Spleen (tissue), 7 donors: ENCODE results near the gene PRRT1B.

Source experiments
- CTCF ChIP-seq, 11 experiments: fragments of 200-600 bp in 7 of 11; fragments of 450-650 bp in 4 of 11; sonication (generic) in 4 of 11; IDR thresholded peaks in 8 of 11; conservative IDR thresholded peaks in 3 of 11; 1 replicate in 7 of 11; 2 replicates in 4 of 11; pipeline versions ENCODE4 v1.4.0 to v1.8.0; 2016 to 2021; ENCODE audit warnings: antibody characterized with exemption in 11 of 11, inconsistent platforms in 4 of 11, mild to moderate bottlenecking in 1 of 11
- POLR2A ChIP-seq, 3 donors: fragments of 450-650 bp; IDR thresholded peaks; one replicate each; pipeline ENCODE4 v1.5.1; 2017; ENCODE audit warnings: antibody characterized with exemption in 3 of 3, mild to moderate bottlenecking in 1 of 3
- POLR2AphosphoS5 ChIP-seq, 3 donors: sonication (generic); formaldehyde crosslinking; IDR thresholded peaks; one replicate each; pipeline ENCODE4 v1.5.1; 2017; ENCODE audit warnings: antibody characterized with exemption in 3 of 3
- donor health status: DM: no; HTN: no; CAD: no; lungs with moderate emphysema.
- donor health status: DM: no; HTN: no; CAD: no.
- donor health status: DM: no; HTN: no; CAD: no.

- TF ChIP-seq CTCF (IDR thresholded peaks at IDR 0.05 in 8 of 11, conservative IDR thresholded peaks at IDR 0.05 in 3 of 11) = no peak
- no peak for TF ChIP-seq POLR2AphosphoS5 (IDR thresholded peaks at IDR 0.05)
- TF ChIP-seq POLR2A (IDR thresholded peaks at IDR 0.05) = no peak
Measured at GRCh38 chr9:131566158-131566557, 20.8 kb downstream of the PRRT1B start.
